ENCODE measurements around the gene ETV1.

DNA sequence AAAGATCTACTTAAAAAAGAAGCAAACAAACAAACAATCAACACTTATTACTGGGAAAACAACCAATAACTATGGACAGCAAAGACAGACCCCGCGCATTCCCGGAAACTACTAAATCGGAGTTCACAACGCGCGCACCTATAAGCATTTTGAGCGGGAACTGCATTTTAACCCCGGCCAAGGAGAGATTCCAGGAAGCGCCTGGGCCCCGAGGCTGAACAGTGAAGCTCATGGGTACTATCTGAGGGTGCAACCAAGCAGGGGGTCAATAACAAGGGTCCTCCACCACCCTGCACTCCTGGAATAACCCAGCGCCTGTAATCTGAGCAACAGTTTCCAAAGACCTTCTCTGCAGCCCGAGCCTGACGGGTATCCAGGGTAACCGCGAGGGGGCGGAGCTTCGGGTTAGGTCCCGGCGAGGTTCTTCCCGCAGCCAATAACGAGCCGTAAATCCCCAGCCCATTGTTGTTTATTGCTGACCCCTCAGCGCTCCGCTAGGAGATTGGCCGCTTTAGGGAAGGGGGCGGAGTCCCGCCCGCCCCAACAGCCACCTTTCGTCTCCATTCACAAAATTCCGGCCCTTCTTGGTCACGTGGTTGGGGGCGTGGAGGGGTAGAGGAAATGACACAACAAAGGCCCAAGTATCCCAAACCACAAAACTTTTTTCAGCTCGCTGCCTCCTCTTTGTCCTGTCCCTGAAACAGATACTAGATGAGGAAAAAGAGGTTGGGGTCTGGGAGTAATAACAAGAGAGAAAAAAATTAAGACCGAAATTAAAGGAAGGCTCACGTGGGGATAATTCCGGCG lies 1.7 kb upstream of the ETV1 start:
- peak in 2 of 3 experiments; percentile 23 to 35 for TF ChIP-seq CTCF (IDR thresholded peaks at IDR 0.05)
- TF ChIP-seq POLR2A (IDR thresholded peaks at IDR 0.05): no peak
